Panc1 (cell line): ENCODE measurements around the gene KLHL15.

Experiments used
- CTCF ChIP-seq: fragments of 450-650 bp; IDR thresholded peaks from 2 replicates; pipeline ENCODE4 v1.5.1; 2017; ENCODE audit warnings: mild to moderate bottlenecking
- POLR2AphosphoS5 ChIP-seq: IDR thresholded peaks from 2 replicates; pipeline ENCODE4 v1.6.1; 2012; ENCODE audit warnings: mild to moderate bottlenecking, low read depth, low read length, moderate library complexity
- REST ChIP-seq, 2 experiments: IDR thresholded peaks; 2 replicates each; pipeline ENCODE4 v1.6.1; 2011 to 2012; ENCODE audit warnings: low read depth in 2 of 2, control low read depth in 1 of 2, low read length in 1 of 2, mild to moderate bottlenecking in 1 of 2, moderate library complexity in 1 of 2; ENCODE audit not compliant: insufficient read depth in 1 of 2
- SIN3A ChIP-seq: IDR thresholded peaks from 2 replicates; pipeline ENCODE4 v1.6.1; 2012; ENCODE audit warnings: low read depth, mild to moderate bottlenecking, low read length, moderate library complexity, borderline replicate concordance; ENCODE audit not compliant: insufficient read depth
- TCF7L2 ChIP-seq: IDR thresholded peaks from 2 replicates; pipeline ENCODE4 v1.6.1; 2011; ENCODE audit warnings: mild to moderate bottlenecking, low read depth, low read length, inconsistent platforms

- no peak for TF ChIP-seq CTCF
- TF ChIP-seq TCF7L2, result no peak
- TF ChIP-seq POLR2AphosphoS5, result no peak
- no peak for TF ChIP-seq SIN3A
- TF ChIP-seq REST (IDR thresholded peaks at IDR 0.05; ENCODE audit: insufficient read depth in 1 of 2, low read depth in 2 of 2, low read length in 1 of 2), result no peak
These were observed 36.5 kb downstream of the KLHL15 start for GRCh38 chrX:23990455-23990854.
